GM21786 (cell line): ENCODE results near the gene STPG4.
"Not testable (repeated sequence)": the region's sequence is repeated elsewhere in the genome, so short reads cannot be mapped to it uniquely, and the experiment has no call there.

ENCODE experiments used
- ATAC-seq: cut with Tn5 transposase; IDR thresholded peaks from one replicate; pipeline ENCODE4 v1.9.1; 2021; ENCODE audit not compliant: unreplicated experiment

STPG4 gene

GRCh38 chr2:47128705-47129104 is 26.4 kb downstream of the STPG4 start:
- ATAC-seq: no peak

- no peak for ATAC-seq
These were observed 27.1 kb downstream of the STPG4 start for GRCh38 chr2:47127862-47128543.

DNA sequence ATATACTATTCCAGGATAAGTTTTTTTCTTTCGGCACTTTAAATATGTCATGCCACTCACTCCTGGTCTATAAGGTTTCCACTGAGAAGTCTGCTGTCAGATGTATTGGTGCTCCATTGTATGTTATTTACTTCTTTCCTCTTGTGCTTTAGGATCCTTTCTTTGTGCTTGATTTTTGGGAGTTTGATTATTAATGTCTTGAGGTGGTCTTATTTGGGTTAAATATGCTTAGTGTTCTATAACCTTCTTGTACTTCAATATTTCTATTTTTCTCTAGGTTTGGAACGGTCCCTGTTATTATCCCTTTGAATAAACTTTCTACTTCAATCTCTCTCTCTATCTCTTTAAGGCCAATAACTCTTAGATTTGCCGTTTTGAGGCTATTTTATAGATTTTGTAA is 28.3 kb downstream of the STPG4 start:
- no peak for ATAC-seq

DNA sequence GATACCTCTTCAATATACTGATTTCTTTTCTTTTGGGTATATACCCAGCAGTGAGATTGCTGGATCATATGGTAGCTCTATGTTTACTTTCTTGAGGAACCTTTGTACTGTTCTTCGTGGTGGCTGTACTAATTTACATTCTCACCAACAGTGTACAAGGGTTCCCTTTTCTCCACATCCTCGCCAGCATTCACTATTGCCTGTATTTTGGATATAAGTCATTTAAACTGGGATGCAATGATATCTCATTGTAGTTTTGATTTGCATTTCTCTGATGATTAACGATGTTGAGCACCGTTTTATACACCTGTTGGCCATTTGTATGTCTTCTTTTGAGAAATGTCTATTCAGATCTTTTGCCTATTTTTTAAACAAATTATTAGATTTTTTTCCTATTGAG is 30.4 kb downstream of the STPG4 start:
- not testable (repeated sequence) for ATAC-seq

- not testable (repeated sequence) for ATAC-seq
These were observed 34.7 kb downstream of the STPG4 start for GRCh38 chr2:47120424-47120823.

DNA sequence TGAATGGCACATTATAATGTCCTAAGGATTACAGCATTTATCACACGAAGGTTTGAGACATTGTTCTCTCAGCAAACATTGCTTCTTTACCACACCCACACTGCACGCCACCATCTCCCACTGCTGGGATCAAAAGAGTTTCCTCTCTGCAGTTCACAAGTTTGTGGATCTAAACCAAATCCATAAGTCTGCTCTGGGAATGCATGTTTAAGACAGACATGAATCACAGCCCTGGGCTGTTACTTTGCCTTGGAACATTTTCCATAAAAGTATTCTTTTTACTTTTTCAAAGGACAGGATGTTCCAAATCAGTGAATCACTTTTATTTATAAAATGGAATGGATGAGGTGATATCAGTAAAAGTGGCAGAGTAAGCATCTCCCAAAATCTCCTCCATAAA is 36.1 kb downstream of the STPG4 start:
- no peak for ATAC-seq

- ATAC-seq: no peak
These were observed 36.5 kb downstream of the STPG4 start for GRCh38 chr2:47118581-47118980.

- no peak for ATAC-seq
These were observed 42.3 kb downstream of the STPG4 start for GRCh38 chr2:47112665-47113435.

DNA sequence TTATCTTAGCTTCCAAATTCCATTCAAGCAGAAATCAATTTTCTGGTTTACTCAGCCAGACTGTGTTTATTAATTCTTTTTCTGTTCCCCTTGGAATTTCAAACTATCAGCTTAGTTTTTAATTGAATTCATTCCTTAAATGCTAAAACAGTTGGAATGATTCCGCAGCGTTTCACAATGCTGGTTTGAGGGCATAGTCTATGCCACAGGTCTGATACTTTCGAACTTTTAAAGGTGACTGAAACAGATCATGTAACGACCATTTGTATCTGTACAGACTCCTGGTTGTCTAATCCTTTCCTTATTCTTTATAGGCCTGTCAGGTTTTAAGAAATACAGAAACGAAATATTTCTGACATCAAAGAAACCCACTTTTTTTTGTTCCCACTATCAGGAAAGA is 45.4 kb downstream of the STPG4 start:
- ATAC-seq: no peak

- no peak for ATAC-seq
These were observed 46.1 kb downstream of the STPG4 start for GRCh38 chr2:47109007-47109375.

DNA sequence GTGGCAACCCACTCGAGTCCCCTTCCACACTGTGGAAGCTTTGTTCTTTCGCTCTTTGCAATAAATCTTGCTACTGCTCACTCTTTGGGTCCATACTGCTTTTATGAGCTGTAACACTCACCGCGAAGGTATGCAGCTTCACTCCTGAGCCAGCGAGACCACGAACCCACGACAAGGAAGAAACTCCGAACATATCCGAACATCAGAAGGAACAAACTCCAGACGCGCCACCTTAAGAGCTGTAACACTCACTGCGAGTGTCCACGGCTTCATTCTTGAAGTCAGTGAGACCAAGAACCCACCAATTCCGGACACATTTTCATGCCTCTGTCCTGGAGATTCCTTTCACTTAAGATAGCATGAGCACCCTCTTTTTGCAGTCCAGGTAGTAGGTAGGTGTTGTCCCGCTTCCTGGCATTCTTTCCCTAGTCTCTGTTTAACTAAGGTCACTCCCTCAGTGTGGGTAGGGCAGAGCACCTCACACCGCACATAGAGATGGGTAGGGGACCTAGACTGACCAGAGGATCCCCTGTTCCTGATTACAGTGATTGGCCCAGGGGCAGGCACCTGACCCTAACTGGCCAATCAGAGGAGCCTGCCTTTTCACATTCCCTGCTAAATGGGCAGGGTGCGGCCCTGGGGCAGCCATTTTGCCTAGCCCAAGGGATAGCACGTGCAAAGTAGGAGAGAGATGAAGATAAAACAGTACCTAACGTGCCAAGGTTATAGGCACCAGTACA is 46.7 kb downstream of the STPG4 start:
- ATAC-seq: not testable (repeated sequence)

- ATAC-seq: not testable (repeated sequence)
These were observed 47.9 kb downstream of the STPG4 start for GRCh38 chr2:47107201-47107600.

GRCh38 chr2:47106231-47106630 is 48.9 kb downstream of the STPG4 start:
- not testable (repeated sequence) for ATAC-seq

DNA sequence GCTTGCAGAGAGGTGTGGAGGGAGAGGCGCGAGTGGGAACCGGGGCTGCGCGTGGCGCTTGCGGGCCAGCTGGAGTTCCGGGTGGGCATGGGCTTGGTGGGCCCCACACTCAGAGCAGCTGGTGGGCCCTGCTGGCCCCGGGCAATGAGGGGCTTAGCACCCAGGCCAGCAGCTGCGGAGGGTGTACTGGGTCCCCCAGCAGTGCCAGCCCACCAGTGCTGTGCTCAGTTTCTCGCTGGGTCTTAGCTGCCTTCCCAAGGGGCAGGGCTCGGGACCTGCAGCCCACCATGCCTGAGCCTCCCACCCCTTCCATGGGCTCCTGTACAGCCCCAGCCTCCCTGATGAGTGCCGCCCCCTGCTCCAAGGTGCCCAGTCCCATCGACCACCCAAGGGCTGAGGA is 55.4 kb downstream of the STPG4 start:
- not testable (repeated sequence) for ATAC-seq

GRCh38 chr2:47098953-47099352 is 56.2 kb downstream of the STPG4 start:
- no peak for ATAC-seq

DNA sequence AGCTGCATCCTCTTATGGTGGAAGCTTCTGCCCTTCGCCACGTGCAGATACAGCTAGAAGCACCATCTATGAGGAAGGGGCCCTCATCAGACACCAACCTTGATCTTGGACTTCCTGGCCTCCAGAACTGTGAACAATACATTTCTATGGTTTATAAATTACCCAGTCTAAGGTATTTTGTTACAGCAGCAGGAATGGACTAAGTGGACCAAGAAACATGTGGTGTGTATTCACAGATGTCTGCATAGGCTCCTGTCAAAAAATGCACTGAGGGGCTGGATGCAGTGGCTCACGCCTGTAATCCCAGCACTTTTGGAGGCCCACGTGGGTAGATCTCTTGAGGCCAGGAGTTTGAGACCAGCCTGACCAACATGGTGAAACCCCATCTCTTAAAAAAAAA is 57.5 kb downstream of the STPG4 start:
- ATAC-seq: no peak

- ATAC-seq: no peak
These were observed 58.7 kb downstream of the STPG4 start for GRCh38 chr2:47096451-47096850.

GRCh38 chr2:47095349-47096020 is 59.6 kb downstream of the STPG4 start:
- ATAC-seq: no peak

- ATAC-seq: no peak
These were observed 60.5 kb downstream of the STPG4 start for GRCh38 chr2:47094511-47095142.

- ATAC-seq: no peak
These were observed 61.5 kb downstream of the STPG4 start for GRCh38 chr2:47093626-47094025.

- ATAC-seq: no peak
These were observed 62.6 kb downstream of the STPG4 start for GRCh38 chr2:47092465-47092864.
